Measurements from ENCODE around the gene OR6A2. TPM values are rescaled to one million over a fixed set of nuclear protein-coding genes. Genes with fewer than 3 reads are reported as not detected.

OR6A2 gene
- total RNA-seq (2022), result not detected in 2 replicates
- Bru-seq, nascent RNA, result not detected
- not detected for BruChase-seq, experiment 1, labeled RNA remaining after a 2-hour chase
- not detected for BruChase-seq, experiment 2, labeled RNA remaining after a 6-hour chase
- long read RNA-seq, result 0 reads

DNA sequence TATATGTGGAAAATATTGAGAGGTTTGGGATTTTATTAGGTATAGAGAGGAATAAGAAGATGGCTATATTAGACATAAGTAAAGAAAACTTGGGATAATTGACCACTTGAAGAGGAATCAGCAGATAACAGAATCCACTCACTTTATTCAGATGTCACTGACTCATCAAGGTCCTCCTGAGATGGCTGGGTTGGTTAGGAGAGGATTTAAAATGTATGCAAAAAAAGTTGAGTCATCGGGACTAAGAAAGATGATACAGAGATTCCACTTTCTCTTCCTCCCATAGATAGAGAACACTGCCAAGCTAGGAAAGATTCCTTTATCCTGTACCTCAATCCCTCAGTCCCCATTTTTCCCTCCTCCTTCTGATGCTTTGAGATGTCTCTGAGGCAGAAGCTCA lies at the start of gene OR6A2:
Gene OR6A2 (minus strand): TSS at position 288 of the 400 bp plus-strand sequence. CDS start 3,981 bp downstream, outside the sequence.
- H3K27ac Mint-ChIP-seq (ENCODE audit: unreplicated experiment), result no peak within 1 kb of the TSS
- Histone ChIP-seq H3K27me3 (replicated peaks; ENCODE audit: control insufficient read depth, insufficient read depth, low read length) (no peaks in the 10 kb centered on the region), H3K36me3 (ENCODE audit: control insufficient read depth, insufficient read depth, low read length) (no peaks in the 10 kb centered on the region), H3K4me1 (no peaks in the 10 kb centered on the region), H3K9me3 (no peaks in the 10 kb centered on the region), H3K4me3 (ENCODE audit: low read depth, low read length) (no peak within 1 kb of the TSS)
- H3K4me1 Mint-ChIP-seq (ENCODE audit: low read depth, unreplicated experiment), result no peaks in the 10 kb centered on the region
- no peak within 1 kb of the TSS for H3K4me3 Mint-ChIP-seq (ENCODE audit: unreplicated experiment)
- no peaks in the 10 kb centered on the region for H3K9me3 Mint-ChIP-seq (ENCODE audit: unreplicated experiment)
- ChIA-PET CTCF (interaction anchor here (1.0 kb wide), 1 partner anchor 13 kb away, joined by 3 read pairs; no protein-coding TSS in a partner anchor), POLR2A (no interaction called here)
- peaks cover 17% of the 10 kb centered on the region for H3K27me3 Mint-ChIP-seq (ENCODE audit: insufficient read depth, unreplicated experiment)
- no peak for DNase-seq
- H3K36me3 Mint-ChIP-seq (ENCODE audit: insufficient read depth, unreplicated experiment), result no peaks in the 10 kb centered on the region
- intact Hi-C loops (cut with micrococcal nuclease; ENCODE audit: unreplicated experiment), result no loop called here
- no TSS peak for BruUV-seq (replicated peaks)
- TF ChIP-seq, protein P1, sequence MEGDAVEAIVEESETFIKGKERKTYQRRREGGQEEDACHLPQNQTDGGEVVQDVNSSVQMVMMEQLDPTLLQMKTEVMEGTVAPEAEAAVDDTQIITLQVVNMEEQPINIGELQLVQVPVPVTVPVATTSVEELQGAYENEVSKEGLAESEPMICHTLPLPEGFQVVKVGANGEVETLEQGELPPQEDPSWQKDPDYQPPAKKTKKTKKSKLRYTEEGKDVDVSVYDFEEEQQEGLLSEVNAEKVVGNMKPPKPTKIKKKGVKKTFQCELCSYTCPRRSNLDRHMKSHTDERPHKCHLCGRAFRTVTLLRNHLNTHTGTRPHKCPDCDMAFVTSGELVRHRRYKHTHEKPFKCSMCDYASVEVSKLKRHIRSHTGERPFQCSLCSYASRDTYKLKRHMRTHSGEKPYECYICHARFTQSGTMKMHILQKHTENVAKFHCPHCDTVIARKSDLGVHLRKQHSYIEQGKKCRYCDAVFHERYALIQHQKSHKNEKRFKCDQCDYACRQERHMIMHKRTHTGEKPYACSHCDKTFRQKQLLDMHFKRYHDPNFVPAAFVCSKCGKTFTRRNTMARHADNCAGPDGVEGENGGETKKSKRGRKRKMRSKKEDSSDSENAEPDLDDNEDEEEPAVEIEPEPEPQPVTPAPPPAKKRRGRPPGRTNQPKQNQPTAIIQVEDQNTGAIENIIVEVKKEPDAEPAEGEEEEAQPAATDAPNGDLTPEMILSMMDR (IDR thresholded peaks at IDR 0.05; ENCODE audit: insufficient read depth in 1 of 2, low read depth in 1 of 2, low read length in 1 of 2, severe bottlenecking in 1 of 2, unreplicated experiment in 1 of 2), result no peak

DNA sequence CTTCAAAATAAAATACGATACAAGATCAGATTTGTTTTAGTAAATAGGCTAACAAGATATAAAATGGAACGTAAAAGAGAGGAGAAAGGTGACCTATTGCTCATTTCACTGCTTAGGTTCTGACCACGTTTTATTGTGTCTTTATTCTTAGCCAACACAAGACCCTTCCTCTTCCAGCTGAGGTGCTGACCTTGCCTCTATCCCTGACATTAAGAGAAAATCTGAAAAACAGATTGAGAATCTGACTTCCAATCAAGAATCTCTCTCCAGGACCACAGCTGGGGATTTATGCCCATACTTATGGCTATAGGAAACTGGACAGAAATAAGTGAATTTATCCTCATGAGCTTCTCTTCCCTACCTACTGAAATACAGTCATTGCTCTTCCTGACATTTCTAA lies 45.9 kb upstream of the OR6A2 start, which contains the start of gene OR10A5:
Gene OR10A5 (plus strand): TSS at position 301 of the 400 bp plus-strand sequence. CDS start 0 bp downstream, at position 301.
- intact Hi-C loops (cut with micrococcal nuclease; ENCODE audit: unreplicated experiment), result no loop called here
- CTCF ChIA-PET, result no interaction called here
- POLR2A ChIA-PET, result no interaction called here

DNA sequence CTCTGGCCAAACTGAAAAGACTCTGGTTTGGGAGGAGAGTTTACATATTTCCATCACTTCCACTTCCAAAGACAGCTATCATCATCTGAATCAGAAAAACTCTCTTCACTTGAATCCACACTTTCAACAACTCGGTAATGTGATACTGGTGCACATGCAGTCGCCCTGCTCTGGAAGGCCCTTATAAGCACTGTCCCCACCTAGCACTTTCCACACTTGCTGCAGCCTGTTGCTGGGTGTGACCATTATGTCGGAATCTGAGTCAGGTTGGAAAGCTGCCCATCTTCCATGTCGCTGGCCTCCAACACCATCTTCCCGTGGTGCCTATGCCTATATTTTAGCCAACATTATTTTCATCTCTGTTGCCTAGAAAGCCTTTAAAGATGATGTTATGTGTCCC lies 44.9 kb upstream of the OR6A2 start:
- POLR2A ChIA-PET, result no interaction called here
- TF ChIP-seq, protein P1 (IDR thresholded peaks at IDR 0.05; ENCODE audit: insufficient read depth in 1 of 2, low read depth in 1 of 2, low read length in 1 of 2, severe bottlenecking in 1 of 2, unreplicated experiment in 1 of 2), result no peak
- no peaks in the 10 kb centered on the region for H3K4me1 Mint-ChIP-seq (ENCODE audit: low read depth, unreplicated experiment)
- H3K27me3 Mint-ChIP-seq (ENCODE audit: insufficient read depth, unreplicated experiment), result peaks cover 18% of the 10 kb centered on the region
- Histone ChIP-seq H3K27me3 (replicated peaks; ENCODE audit: control insufficient read depth, insufficient read depth, low read length) (no peaks in the 10 kb centered on the region), H3K9me3 (no peaks in the 10 kb centered on the region), H3K4me1 (no peaks in the 10 kb centered on the region), H3K36me3 (ENCODE audit: control insufficient read depth, insufficient read depth, low read length) (no peaks in the 10 kb centered on the region), H3K4me3 (ENCODE audit: low read depth, low read length) (no peak overlapping the region)
- CTCF ChIA-PET, result no interaction called here
- H3K36me3 Mint-ChIP-seq (ENCODE audit: insufficient read depth, unreplicated experiment), result no peaks in the 10 kb centered on the region
- no TSS peak for BruUV-seq (replicated peaks)
- no peak for DNase-seq
- no peak overlapping the region for H3K4me3 Mint-ChIP-seq (ENCODE audit: unreplicated experiment)
- no peak overlapping the region for H3K27ac Mint-ChIP-seq (ENCODE audit: unreplicated experiment)
- no peaks in the 10 kb centered on the region for H3K9me3 Mint-ChIP-seq (ENCODE audit: unreplicated experiment)
- intact Hi-C loops (cut with micrococcal nuclease; ENCODE audit: unreplicated experiment), result no loop called here

More for the DNA sequence above, 45.9 kb upstream of the OR6A2 start, which contains the start of gene OR10A5:
- Mint-ChIP-seq H3K27ac (ENCODE audit: unreplicated experiment) (no peak within 1 kb of the TSS), H3K36me3 (ENCODE audit: insufficient read depth, unreplicated experiment) (no peaks in the 10 kb centered on the region), H3K27me3 (ENCODE audit: insufficient read depth, unreplicated experiment) (peaks cover 18% of the 10 kb centered on the region), H3K4me3 (ENCODE audit: unreplicated experiment) (no peak within 1 kb of the TSS), H3K4me1 (ENCODE audit: low read depth, unreplicated experiment) (no peaks in the 10 kb centered on the region), H3K9me3 (ENCODE audit: unreplicated experiment) (no peaks in the 10 kb centered on the region)
- no peaks in the 10 kb centered on the region for H3K27me3 ChIP-seq (replicated peaks; ENCODE audit: control insufficient read depth, insufficient read depth, low read length)
- TF ChIP-seq, protein P1 (IDR thresholded peaks at IDR 0.05; ENCODE audit: insufficient read depth in 1 of 2, low read depth in 1 of 2, low read length in 1 of 2, severe bottlenecking in 1 of 2, unreplicated experiment in 1 of 2), result no peak
- H3K4me3 ChIP-seq (ENCODE audit: low read depth, low read length), result no peak within 1 kb of the TSS
- no peaks in the 10 kb centered on the region for H3K36me3 ChIP-seq (ENCODE audit: control insufficient read depth, insufficient read depth, low read length)
- no peak for DNase-seq
- H3K9me3 ChIP-seq, result no peaks in the 10 kb centered on the region
- no peaks in the 10 kb centered on the region for H3K4me1 ChIP-seq
- BruUV-seq (replicated peaks), result no TSS peak

Data from Caco-2 (cell line).